ENCODE results near the gene ACO1.

ACO1 gene

DNA sequence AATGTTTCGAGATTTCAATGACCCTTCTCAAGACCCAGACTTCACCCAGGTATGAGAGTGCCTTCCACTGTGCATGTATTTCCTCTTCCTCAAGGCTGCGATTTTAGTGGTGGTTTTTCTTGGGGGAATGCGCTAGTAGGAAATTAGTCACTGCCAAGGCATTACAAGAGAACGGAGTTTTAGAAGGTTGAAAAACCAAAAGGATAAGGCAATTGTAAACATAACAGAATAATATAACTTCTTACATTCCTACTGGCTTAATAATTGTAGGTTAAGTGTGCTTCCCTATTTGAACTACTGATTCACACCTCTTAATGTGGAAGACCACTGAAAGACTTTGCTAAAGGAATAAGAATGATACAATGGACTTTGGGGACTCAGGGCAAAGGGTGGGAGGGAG, 38.9 kb downstream of the ACO1 start:
- H3K27ac ChIP-seq: no peak overlapping the region
- TF ChIP-seq, protein P1, sequence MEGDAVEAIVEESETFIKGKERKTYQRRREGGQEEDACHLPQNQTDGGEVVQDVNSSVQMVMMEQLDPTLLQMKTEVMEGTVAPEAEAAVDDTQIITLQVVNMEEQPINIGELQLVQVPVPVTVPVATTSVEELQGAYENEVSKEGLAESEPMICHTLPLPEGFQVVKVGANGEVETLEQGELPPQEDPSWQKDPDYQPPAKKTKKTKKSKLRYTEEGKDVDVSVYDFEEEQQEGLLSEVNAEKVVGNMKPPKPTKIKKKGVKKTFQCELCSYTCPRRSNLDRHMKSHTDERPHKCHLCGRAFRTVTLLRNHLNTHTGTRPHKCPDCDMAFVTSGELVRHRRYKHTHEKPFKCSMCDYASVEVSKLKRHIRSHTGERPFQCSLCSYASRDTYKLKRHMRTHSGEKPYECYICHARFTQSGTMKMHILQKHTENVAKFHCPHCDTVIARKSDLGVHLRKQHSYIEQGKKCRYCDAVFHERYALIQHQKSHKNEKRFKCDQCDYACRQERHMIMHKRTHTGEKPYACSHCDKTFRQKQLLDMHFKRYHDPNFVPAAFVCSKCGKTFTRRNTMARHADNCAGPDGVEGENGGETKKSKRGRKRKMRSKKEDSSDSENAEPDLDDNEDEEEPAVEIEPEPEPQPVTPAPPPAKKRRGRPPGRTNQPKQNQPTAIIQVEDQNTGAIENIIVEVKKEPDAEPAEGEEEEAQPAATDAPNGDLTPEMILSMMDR (conservative IDR thresholded peaks at IDR 0.05): no peak
- no peak for TF ChIP-seq ZFX (IDR thresholded peaks at IDR 0.05)

DNA sequence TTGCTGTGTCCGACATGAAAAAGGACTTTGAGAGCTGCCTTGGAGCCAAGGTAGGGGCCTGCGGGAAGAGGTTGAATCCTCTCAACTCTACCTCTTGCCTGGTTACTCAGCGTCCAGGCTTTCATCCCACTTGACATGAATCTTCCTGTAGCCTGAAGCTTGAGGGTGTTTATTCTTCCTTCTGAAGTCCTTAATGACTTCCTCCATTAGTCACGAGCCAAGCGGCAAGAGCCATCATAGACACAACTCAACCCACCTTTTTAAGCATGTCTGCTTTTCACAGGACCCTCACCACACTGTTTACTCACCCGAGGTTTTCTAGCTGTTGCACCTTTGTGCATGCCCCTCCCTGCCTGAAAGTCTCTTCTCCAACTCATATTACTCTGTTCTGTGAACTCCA, 40.2 kb downstream of the ACO1 start:
- no peak overlapping the region for H3K27ac ChIP-seq
- TF ChIP-seq, protein P1 (conservative IDR thresholded peaks at IDR 0.05): no peak
- TF ChIP-seq ZFX (IDR thresholded peaks at IDR 0.05): no peak

DNA sequence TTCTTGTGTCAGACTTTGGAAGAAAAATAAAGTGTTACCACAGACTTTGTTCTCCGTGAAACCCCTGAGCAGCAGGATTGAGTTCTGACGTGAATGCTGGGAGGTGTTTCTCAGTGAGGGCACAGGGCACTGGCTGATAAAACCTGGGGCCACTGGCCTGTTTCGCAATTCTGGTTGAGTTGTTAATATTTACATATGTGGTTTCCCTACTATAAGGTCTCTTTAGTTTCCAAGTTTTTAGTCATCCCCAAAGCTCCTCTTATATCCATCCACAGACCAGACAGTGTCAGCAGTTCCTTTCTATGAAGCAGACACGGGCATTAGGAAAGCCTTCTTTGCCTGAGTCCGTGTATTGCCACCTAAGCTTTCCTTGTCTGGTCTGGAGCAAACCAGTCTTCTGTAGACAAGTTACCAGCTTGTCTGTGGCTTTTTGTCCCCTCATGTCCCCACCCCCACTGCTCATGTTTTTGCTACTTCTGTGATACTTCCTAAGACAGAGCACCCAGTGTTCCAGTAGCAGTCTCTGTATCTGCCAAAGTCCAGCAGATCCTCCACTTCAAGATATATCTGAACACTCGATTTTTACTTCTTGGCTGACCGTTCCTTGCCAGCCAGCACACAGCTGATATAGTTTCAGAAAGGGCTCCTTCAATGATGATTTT, 42.0 kb downstream of the ACO1 start:
- no peak overlapping the region for H3K27ac ChIP-seq

GRCh38 chr9:32427111-32427873, 42.8 kb downstream of the ACO1 start:
- H3K27ac ChIP-seq: no peak overlapping the region
- TF ChIP-seq, protein P1 (conservative IDR thresholded peaks at IDR 0.05): no peak
- no peak for TF ChIP-seq ZFX (IDR thresholded peaks at IDR 0.05)

More for the DNA sequence above, 42.0 kb downstream of the ACO1 start:
- TF ChIP-seq, protein P1 (conservative IDR thresholded peaks at IDR 0.05): no peak
- TF ChIP-seq ZFX (IDR thresholded peaks at IDR 0.05): no peak

- H3K27ac ChIP-seq: no peak overlapping the region
Observed at GRCh38 chr9:32430720-32431119, 46.3 kb downstream of the ACO1 start.

GRCh38 chr9:32431196-32431595, 46.8 kb downstream of the ACO1 start:
- TF ChIP-seq, protein P1 (conservative IDR thresholded peaks at IDR 0.05): no peak
- TF ChIP-seq ZFX (IDR thresholded peaks at IDR 0.05): no peak
- H3K27ac ChIP-seq: no peak overlapping the region

More at GRCh38 chr9:32430720-32431119, 46.3 kb downstream of the ACO1 start:
- no peak for TF ChIP-seq ZFX (IDR thresholded peaks at IDR 0.05)
- TF ChIP-seq, protein P1 (conservative IDR thresholded peaks at IDR 0.05): no peak

DNA sequence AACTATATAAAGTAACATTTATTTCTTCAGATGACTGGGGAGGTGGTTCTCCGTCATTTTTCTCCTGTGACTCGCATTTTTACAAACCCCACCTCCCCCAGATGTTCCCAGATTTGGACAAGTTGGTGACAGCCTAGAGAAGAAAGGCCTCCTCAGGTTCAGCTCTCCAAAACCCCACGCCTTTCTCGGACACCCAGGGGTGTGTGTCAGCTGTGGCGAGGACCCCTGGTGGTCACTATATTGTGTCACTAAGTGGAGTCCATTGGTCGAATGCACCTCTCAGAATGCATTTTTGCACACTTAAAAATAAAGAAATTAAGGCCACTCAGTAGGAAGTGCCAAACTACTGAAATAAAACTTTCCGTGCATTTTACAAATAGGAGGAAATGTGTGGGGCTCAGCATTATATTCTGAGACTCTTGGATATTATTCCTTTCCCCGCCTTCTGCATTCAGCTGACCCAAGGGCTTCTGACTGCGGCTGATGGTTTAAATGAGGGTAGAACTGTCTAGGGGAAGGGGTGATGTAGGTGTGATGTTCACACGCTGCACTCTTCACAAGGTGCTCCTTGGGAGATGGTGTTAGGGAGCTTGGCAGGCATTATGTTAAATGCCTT, 47.6 kb downstream of the ACO1 start:
- no peak overlapping the region for H3K27ac ChIP-seq

More for the DNA sequence above, 47.6 kb downstream of the ACO1 start:
- TF ChIP-seq, protein P1 (conservative IDR thresholded peaks at IDR 0.05): peak; percentile 76
- no peak for TF ChIP-seq ZFX (IDR thresholded peaks at IDR 0.05)

Measured in C4-2B (cell line).